GM23248 (cell line): Measurements from ENCODE around the gene ACSF3. TPM values are rescaled to one million over a fixed set of nuclear protein-coding genes. Genes with fewer than 3 reads are reported as not detected.

Experiments used
- DNase-seq: peaks from one replicate; pipeline ENCODE4 v3.0.0-alpha.2; 2015
- H2AFZ ChIP-seq: fragments of 200-600 bp; sonication (generic); 2 replicates; pipeline ENCODE4 v1.6.1; 2016; ENCODE audit warnings: antibody characterized with exemption
- H3F3A ChIP-seq: fragments of 200-600 bp; sonication (generic); 2 replicates; pipeline ENCODE4 v1.6.1; 2016; ENCODE audit warnings: mild to moderate bottlenecking, antibody characterized with exemption, mixed run types; ENCODE audit not compliant: insufficient read depth
- H3K27ac ChIP-seq: fragments of 200-600 bp; sonication (generic); 2 replicates; pipeline ENCODE4 v1.5.1; 2016; ENCODE audit warnings: mild to moderate bottlenecking
- H3K27me3 ChIP-seq: fragments of 200-600 bp; sonication (generic); replicated peaks from 2 replicates; pipeline ENCODE4 v1.6.1; 2016; ENCODE audit warnings: mild to moderate bottlenecking; ENCODE audit not compliant: insufficient read depth
- H3K36me3 ChIP-seq: fragments of 200-600 bp; sonication (generic); 2 replicates; pipeline ENCODE4 v1.6.1; 2016; ENCODE audit warnings: low read depth, mild to moderate bottlenecking
- H3K4me1 ChIP-seq: fragments of 200-600 bp; sonication (generic); 2 replicates; pipeline ENCODE4 v1.6.1; 2016; ENCODE audit warnings: mild to moderate bottlenecking; ENCODE audit not compliant: insufficient read depth
- H3K4me2 ChIP-seq: fragments of 200-600 bp; sonication (generic); one replicate; pipeline ENCODE4 v1.6.1; 2016; ENCODE audit warnings: mild to moderate bottlenecking; ENCODE audit not compliant: unreplicated experiment
- H3K4me3 ChIP-seq: fragments of 200-600 bp; sonication (generic); 2 replicates; pipeline ENCODE4 v1.5.1; 2016; ENCODE audit warnings: mild to moderate bottlenecking
- H3K79me2 ChIP-seq: fragments of 200-600 bp; sonication (generic); 2 replicates; pipeline ENCODE4 v1.6.1; 2016; ENCODE audit warnings: mild to moderate bottlenecking; ENCODE audit not compliant: insufficient read depth
- H3K9ac ChIP-seq: fragments of 200-600 bp; sonication (generic); 2 replicates; pipeline ENCODE4 v1.6.1; 2016; ENCODE audit warnings: mild to moderate bottlenecking
- H3K9me2 ChIP-seq: fragments of 200-600 bp; sonication (generic); 2 replicates; pipeline ENCODE4 v1.6.1; 2016; ENCODE audit warnings: mixed run types, mild to moderate bottlenecking, moderate library complexity; ENCODE audit not compliant: insufficient read depth
- H3K9me3 ChIP-seq: fragments of 200-600 bp; sonication (generic); one replicate; pipeline ENCODE4 v1.6.1; 2017; ENCODE audit warnings: low read depth
- H4K20me1 ChIP-seq: fragments of 200-600 bp; sonication (generic); 2 replicates; pipeline ENCODE4 v1.6.0; 2016; ENCODE audit not compliant: insufficient read depth
- EZH2 ChIP-seq: fragments of 200-600 bp; sonication (generic); IDR thresholded peaks from 2 replicates; pipeline ENCODE4 v1.6.1; 2018; ENCODE audit warnings: antibody characterized with exemption, mild to moderate bottlenecking; ENCODE audit not compliant: insufficient read depth, poor library complexity, severe bottlenecking
- EZH2phosphoT487 ChIP-seq: fragments of 200-600 bp; sonication (generic); IDR thresholded peaks from 2 replicates; pipeline ENCODE4 v1.6.1; 2018; ENCODE audit warnings: antibody characterized with exemption, moderate library complexity, mild to moderate bottlenecking, low read depth; ENCODE audit not compliant: insufficient read depth
- WGBS, 2 experiments: methylation state at CpG; one replicate each; pipeline ENCODE4 v1.1.6; 2015 to 2017; ENCODE audit warnings: low lambda C conversion rate in 2 of 2, low coverage in 1 of 2; ENCODE audit errors: missing lambda C conversion rate in 2 of 2; 5-methylcytosine and 5-hydroxymethylcytosine counted together
- in situ Hi-C: fragments of 300-500 bp; cut with MboI; formaldehyde crosslinking; loops from 2 replicates; pipeline ENCODE4 v1.15.0; 2020
- polyA plus RNA-seq: library from polyadenylated mRNA; unstranded; fragments of >200 nt; fragmentation: Nextera tagmentation; extraction: Ambion mirVana; gene quantifications from 2 replicates; pipeline ENCODE4 v1.2.1, GENCODE V29; 2016
- total RNA-seq: library from RNA; depleted of rRNA; stranded (reverse); fragments of >200 nt; shearing (Covaris generic); gene quantifications from 2 replicates; pipeline ENCODE4 v1.2.3, GENCODE V29; 2014

ACSF3 gene
- total and polyA plus RNA-seq, 2 experiments from 2014 or later, result 15.9 to 17.1 TPM

- H2AFZ ChIP-seq, result no peak overlapping the region
- DNase-seq, result no peak
Measured at GRCh38 chr16:89105599-89106151, 12.0 kb downstream of the ACSF3 start.

GRCh38 chr16:89106533-89107202 is 13.0 kb downstream of the ACSF3 start:
- no peak overlapping the region for H3K4me2 ChIP-seq

More at GRCh38 chr16:89105599-89106151, 12.0 kb downstream of the ACSF3 start:
- in situ Hi-C loops, result no loop called here
- Histone ChIP-seq H3K4me1 (no peaks in the 10 kb centered on the region), H3K36me3 (peaks cover 3% of the 10 kb centered on the region; the same call in 1 of the 2 replicates), H3K4me3 (no peak overlapping the region), H3K4me2 (no peak overlapping the region), H3K27ac (no peak overlapping the region), H3F3A (no peaks in the 10 kb centered on the region), H3K79me2 (no peaks in the 10 kb centered on the region), H3K9ac (no peak overlapping the region), H4K20me1 (no peaks in the 10 kb centered on the region), H3K9me2 (no peaks in the 10 kb centered on the region), H3K27me3 (no peaks in the 10 kb centered on the region), H3K9me3 (no peaks in the 10 kb centered on the region)
- TF ChIP-seq EZH2phosphoT487 (no peak), EZH2 (no peak)
- WGBS, 2 experiments, result 94 to 96% methylated on average over 15 to 16 of the region's 16 CpGs

GRCh38 chr16:89107203-89107582 is 13.5 kb downstream of the ACSF3 start:
- H3K36me3 ChIP-seq, result peaks cover 6% of the 10 kb centered on the region; the same call in 1 of the 2 replicates
- in situ Hi-C loops, result no loop called here
- H3K9ac ChIP-seq, result no peak overlapping the region
- no peak overlapping the region for H2AFZ ChIP-seq
- WGBS, 2 experiments, result 93 to 94% methylated on average over 20 of the region's 20 CpGs
- TF ChIP-seq EZH2phosphoT487 (no peak), EZH2 (no peak)
- no peaks in the 10 kb centered on the region for H3F3A ChIP-seq
- H4K20me1 ChIP-seq, result no peaks in the 10 kb centered on the region
- H3K9me2 ChIP-seq, result no peaks in the 10 kb centered on the region
- no peak overlapping the region for H3K27ac ChIP-seq
- no peaks in the 10 kb centered on the region for H3K4me1 ChIP-seq
- H3K9me3 ChIP-seq, result no peaks in the 10 kb centered on the region
- no peak overlapping the region for H3K4me3 ChIP-seq
- H3K27me3 ChIP-seq, result no peaks in the 10 kb centered on the region
- no peak overlapping the region for H3K4me2 ChIP-seq
- H3K79me2 ChIP-seq, result no peaks in the 10 kb centered on the region
- DNase-seq, result no peak

More at GRCh38 chr16:89106533-89107202, 13.0 kb downstream of the ACSF3 start:
- Histone ChIP-seq H4K20me1 (no peaks in the 10 kb centered on the region), H3K36me3 (peaks cover 3% of the 10 kb centered on the region; the same call in 1 of the 2 replicates), H3K4me3 (no peak overlapping the region), H3K27ac (no peak overlapping the region), H3K9me3 (no peaks in the 10 kb centered on the region), H3K79me2 (no peaks in the 10 kb centered on the region), H3K4me1 (no peaks in the 10 kb centered on the region), H3F3A (no peaks in the 10 kb centered on the region), H2AFZ (no peak overlapping the region), H3K27me3 (no peaks in the 10 kb centered on the region), H3K9ac (no peak overlapping the region), H3K9me2 (no peaks in the 10 kb centered on the region)
- in situ Hi-C loops, result no loop called here
- 78 to 84% methylated on average over 14 to 15 of the region's 15 CpGs for WGBS, 2 experiments
- TF ChIP-seq EZH2 (no peak), EZH2phosphoT487 (no peak)
- no peak for DNase-seq

DNA sequence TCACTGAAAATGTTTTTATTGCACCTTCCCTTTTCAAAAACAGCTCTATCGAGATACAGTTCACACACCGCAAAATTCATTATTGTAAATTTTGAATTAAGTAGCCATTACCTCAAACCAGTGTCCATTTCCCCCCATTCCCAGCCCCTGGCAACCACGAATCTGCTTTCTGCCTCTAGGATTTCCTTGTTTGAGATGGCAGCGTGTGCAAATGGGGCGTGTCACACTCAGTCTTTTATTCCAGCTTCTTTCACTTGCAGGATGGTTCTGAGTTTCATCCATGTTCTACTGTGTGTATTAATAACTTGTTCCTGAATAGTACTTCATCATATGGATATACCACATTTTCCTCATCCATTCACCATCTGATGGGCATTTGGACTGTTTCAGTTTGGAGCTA is 14.8 kb downstream of the ACSF3 start:
- Histone ChIP-seq H3K36me3 (peaks cover 10% of the 10 kb centered on the region; the same call in 1 of the 2 replicates), H3K27ac (no peak overlapping the region), H3K79me2 (no peaks in the 10 kb centered on the region), H3K4me1 (no peaks in the 10 kb centered on the region), H3K9me2 (no peaks in the 10 kb centered on the region), H4K20me1 (no peaks in the 10 kb centered on the region), H2AFZ (no peak overlapping the region), H3K9ac (no peak overlapping the region), H3K4me3 (no peak overlapping the region), H3K9me3 (no peaks in the 10 kb centered on the region), H3F3A (no peaks in the 10 kb centered on the region), H3K27me3 (no peaks in the 10 kb centered on the region), H3K4me2 (no peak overlapping the region)
- WGBS, 2 experiments, result 84 to 85% methylated on average over 5 of the region's 5 CpGs
- in situ Hi-C loops, result no loop called here
- DNase-seq, result no peak
- TF ChIP-seq EZH2 (no peak), EZH2phosphoT487 (no peak)
